OCI-LY1 (cell line): ENCODE data around the gene DDR2.

Source experiments
- EZH2 ChIP-seq: fragments of 200-600 bp; sonication (generic), shearing (Covaris generic); IDR thresholded peaks from 2 replicates; pipeline ENCODE4 v1.8.0; 2017; ENCODE audit warnings: borderline replicate concordance, mixed run types, mild to moderate bottlenecking, antibody characterized with exemption, low read length, moderate library complexity, mixed read lengths
- TF ChIP-seq, protein P1 (sequence below): fragments of 200-600 bp; sonication (generic), shearing (Covaris generic); IDR thresholded peaks from 2 replicates; pipeline ENCODE4 v1.5.1; 2017; ENCODE audit warnings: mild to moderate bottlenecking, antibody characterized with exemption, low read length, moderate library complexity, mixed read lengths

DNA sequence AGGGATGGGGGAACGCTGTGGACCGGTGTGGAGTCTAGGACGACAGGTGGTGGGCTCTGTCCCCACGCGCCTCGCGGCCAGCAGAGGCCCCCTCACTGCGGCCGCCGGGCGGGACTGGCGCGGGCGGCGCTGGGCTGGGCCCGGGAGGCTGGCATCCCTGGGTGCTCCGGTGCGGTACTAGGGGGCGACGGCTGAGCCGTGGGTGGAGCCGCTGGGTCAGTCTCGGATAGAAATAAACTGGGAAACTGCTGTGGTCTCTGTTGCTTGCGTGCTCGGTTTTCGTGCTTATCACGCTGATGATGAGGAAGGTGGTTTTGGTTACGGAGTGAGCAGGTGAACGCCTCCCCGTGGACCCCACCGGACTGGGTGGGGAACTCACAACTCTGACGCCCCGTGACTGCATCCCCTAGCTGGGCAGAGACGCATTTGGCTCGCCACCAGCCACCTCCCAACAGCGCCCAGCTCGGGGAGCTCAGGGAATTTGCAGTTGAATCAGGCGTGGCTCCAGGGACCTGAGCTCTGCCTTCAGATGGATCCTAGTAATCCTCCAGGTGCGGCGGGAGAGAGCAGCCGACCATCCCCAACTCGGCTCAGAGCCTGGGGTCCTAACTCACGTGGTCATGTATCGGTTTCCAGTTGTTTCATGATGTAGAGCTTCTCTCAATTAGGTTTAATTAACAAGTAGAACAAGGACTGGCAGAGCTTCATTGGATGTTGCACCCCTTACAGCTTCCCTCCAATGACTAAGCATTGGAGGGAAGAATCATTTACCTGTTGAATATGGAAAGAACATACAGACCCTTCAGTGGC is 190.3 kb downstream of the DDR2 start:
- TF ChIP-seq, protein P1, sequence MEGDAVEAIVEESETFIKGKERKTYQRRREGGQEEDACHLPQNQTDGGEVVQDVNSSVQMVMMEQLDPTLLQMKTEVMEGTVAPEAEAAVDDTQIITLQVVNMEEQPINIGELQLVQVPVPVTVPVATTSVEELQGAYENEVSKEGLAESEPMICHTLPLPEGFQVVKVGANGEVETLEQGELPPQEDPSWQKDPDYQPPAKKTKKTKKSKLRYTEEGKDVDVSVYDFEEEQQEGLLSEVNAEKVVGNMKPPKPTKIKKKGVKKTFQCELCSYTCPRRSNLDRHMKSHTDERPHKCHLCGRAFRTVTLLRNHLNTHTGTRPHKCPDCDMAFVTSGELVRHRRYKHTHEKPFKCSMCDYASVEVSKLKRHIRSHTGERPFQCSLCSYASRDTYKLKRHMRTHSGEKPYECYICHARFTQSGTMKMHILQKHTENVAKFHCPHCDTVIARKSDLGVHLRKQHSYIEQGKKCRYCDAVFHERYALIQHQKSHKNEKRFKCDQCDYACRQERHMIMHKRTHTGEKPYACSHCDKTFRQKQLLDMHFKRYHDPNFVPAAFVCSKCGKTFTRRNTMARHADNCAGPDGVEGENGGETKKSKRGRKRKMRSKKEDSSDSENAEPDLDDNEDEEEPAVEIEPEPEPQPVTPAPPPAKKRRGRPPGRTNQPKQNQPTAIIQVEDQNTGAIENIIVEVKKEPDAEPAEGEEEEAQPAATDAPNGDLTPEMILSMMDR, result no peak
- TF ChIP-seq EZH2, result no peak
